Body of pancreas (tissue), 4 donors: Measurements from ENCODE around the gene RNF10.

Experiments used
- CTCF ChIP-seq, 7 experiments: fragments of 450-650 bp in 4 of 7; fragments of 200-600 bp in 3 of 7; sonication (generic) in 3 of 7; IDR thresholded peaks; one replicate each; pipeline ENCODE4 v1.5.1; 2016 to 2019; ENCODE audit warnings: antibody characterized with exemption in 7 of 7
- POLR2A ChIP-seq, 3 donors: fragments of 450-650 bp; IDR thresholded peaks; one replicate each; pipeline ENCODE4 v1.6.1; 2016; ENCODE audit warnings: antibody characterized with exemption in 3 of 3, mild to moderate bottlenecking in 2 of 3

GRCh38 chr12:120495731-120496412, 38.3 kb upstream of the RNF10 start, which contains the start of gene DYNLL1:
- TF ChIP-seq POLR2A (IDR thresholded peaks at IDR 0.05) = peak; percentile 78 to 94 (median 94)
- peak in 3 of 7 experiments; percentile 28 to 47 (median 36) for TF ChIP-seq CTCF (IDR thresholded peaks at IDR 0.05)
